ENCODE measurements around the gene DRD1. TPM values are rescaled to one million over a fixed set of nuclear protein-coding genes. Genes with fewer than 3 reads are reported as not detected.

Gene DRD1
- total and polyA plus RNA-seq, 2 experiments from 2014 or later: 1.3 to 4.0 TPM

- H3K4me1 ChIP-seq (ENCODE audit: low read depth): peaks cover 3% of the 10 kb centered on the region
- no peaks in the 10 kb centered on the region for H3K9me3 ChIP-seq (ENCODE audit: low read depth)
- H3K27me3 ChIP-seq: peaks cover 2% of the 10 kb centered on the region
- no peak overlapping the region for H3K27ac ChIP-seq
- TF ChIP-seq CTCF (IDR thresholded peaks at IDR 0.05; ENCODE audit: low read depth, low read length): no peak
- no peak for DNase-seq (ENCODE audit: low read depth in 1 of 2, low spot score in 1 of 2)
- peak overlapping the region; percentile 70 for H3K4me3 ChIP-seq
- peaks cover 5% of the 10 kb centered on the region for H3K36me3 ChIP-seq
Observed at GRCh38 chr5:175479125-175479881, 35.3 kb upstream of the DRD1 start.

- no peaks in the 10 kb centered on the region for H3K9me3 ChIP-seq (ENCODE audit: low read depth)
- DNase-seq (ENCODE audit: low read depth in 1 of 2, low spot score in 1 of 2): peak; percentile 77 to 82
- TF ChIP-seq CTCF (IDR thresholded peaks at IDR 0.05; ENCODE audit: low read depth, low read length): no peak
- H3K36me3 ChIP-seq: peaks cover 5% of the 10 kb centered on the region
- no peak within 1 kb of the TSS for H3K27ac ChIP-seq
- peak within 1 kb of the TSS; percentile 70 for H3K4me3 ChIP-seq
- peaks cover 3% of the 10 kb centered on the region for H3K4me1 ChIP-seq (ENCODE audit: low read depth)
- H3K27me3 ChIP-seq: peaks cover 2% of the 10 kb centered on the region
Observed at GRCh38 chr5:175478384-175479124, 34.6 kb upstream of the DRD1 start, which contains the start of gene SFXN1. Gene SFXN1 (plus strand): TSS chr5:175478560. CDS start chr5:175492104, 13,544 bp downstream.

- TF ChIP-seq CTCF (IDR thresholded peaks at IDR 0.05; ENCODE audit: low read depth, low read length): no peak
- Histone ChIP-seq H3K4me1 (ENCODE audit: low read depth) (peaks cover 3% of the 10 kb centered on the region), H3K4me3 (peak overlapping the region; percentile 70), H3K36me3 (peaks cover 5% of the 10 kb centered on the region), H3K27ac (no peak overlapping the region), H3K27me3 (peaks cover 2% of the 10 kb centered on the region), H3K9me3 (ENCODE audit: low read depth) (no peaks in the 10 kb centered on the region)
- no peak for DNase-seq (ENCODE audit: low read depth in 1 of 2, low spot score in 1 of 2)
Observed at GRCh38 chr5:175478008-175478383, 34.0 kb upstream of the DRD1 start.

GRCh38 chr5:175477440-175477839, 33.5 kb upstream of the DRD1 start:
- no peak for DNase-seq (ENCODE audit: low read depth in 1 of 2, low spot score in 1 of 2)
- Histone ChIP-seq H3K4me3 (no peak overlapping the region), H3K27me3 (peaks cover 2% of the 10 kb centered on the region), H3K36me3 (peaks cover 5% of the 10 kb centered on the region), H3K4me1 (ENCODE audit: low read depth) (peaks cover 3% of the 10 kb centered on the region), H3K27ac (no peak overlapping the region), H3K9me3 (ENCODE audit: low read depth) (no peaks in the 10 kb centered on the region)
- no peak for TF ChIP-seq CTCF (IDR thresholded peaks at IDR 0.05; ENCODE audit: low read depth, low read length)

- Histone ChIP-seq H3K9me3 (ENCODE audit: low read depth) (no peaks in the 10 kb centered on the region), H3K4me3 (no peak overlapping the region), H3K27me3 (peaks cover 2% of the 10 kb centered on the region), H3K36me3 (no peaks in the 10 kb centered on the region), H3K27ac (no peak overlapping the region), H3K4me1 (ENCODE audit: low read depth) (peaks cover under 1% of the 10 kb centered on the region)
- no peak for DNase-seq (ENCODE audit: low read depth in 1 of 2, low spot score in 1 of 2)
- no peak for TF ChIP-seq CTCF (IDR thresholded peaks at IDR 0.05; ENCODE audit: low read depth, low read length)
Observed at GRCh38 chr5:175475248-175475647, 31.3 kb upstream of the DRD1 start.

Measured in cardiac muscle cell (in vitro differentiated cells and primary cell).